Prostate gland (tissue), 2 donors: ENCODE measurements around the gene CDC73. TPM values are rescaled to one million over a fixed set of nuclear protein-coding genes. Genes with fewer than 3 reads are reported as not detected.
"Not testable (repeated sequence)": the region's sequence is repeated elsewhere in the genome, so short reads cannot be mapped to it uniquely, and the experiment has no call there.

Experiments
- DNase-seq: peaks from one replicate; pipeline ENCODE4 v3.0.0-alpha.2; 2019; ENCODE audit warnings: low spot score
- H3K27ac ChIP-seq, 2 donors: fragments of 200-600 bp; sonication (generic); 2 replicates each; pipeline ENCODE4 v1.5.1; 2017 to 2019
- H3K27me3 ChIP-seq: fragments of 200-600 bp; sonication (generic); replicated peaks from 2 replicates; pipeline ENCODE4 v1.5.1; 2019; ENCODE audit not compliant: insufficient read depth
- H3K36me3 ChIP-seq, 2 donors: fragments of 200-600 bp; sonication (generic); 1 replicate in 1 of 2; 2 replicates in 1 of 2; pipeline versions ENCODE4 v1.5.1 to v1.8.1; 2017 to 2019
- H3K4me1 ChIP-seq: fragments of 200-600 bp; sonication (generic); replicated peaks from 2 replicates; pipeline ENCODE4 v1.5.1; 2019
- H3K4me3 ChIP-seq, 2 donors: fragments of 200-600 bp; sonication (generic); 2 replicates each; pipeline ENCODE4 v1.5.1; 2017 to 2019
- H3K9me3 ChIP-seq: fragments of 200-600 bp; sonication (generic); 2 replicates; pipeline ENCODE4 v1.5.1; 2017
- POLR2A ChIP-seq: fragments of 450-650 bp; IDR thresholded peaks from one replicate; pipeline ENCODE4 v1.6.1; 2016; ENCODE audit warnings: antibody characterized with exemption, mild to moderate bottlenecking
- POLR2AphosphoS5 ChIP-seq: sonication (generic); formaldehyde crosslinking; IDR thresholded peaks from one replicate; pipeline ENCODE4 v1.6.1; 2017; ENCODE audit warnings: antibody characterized with exemption
- WGBS: methylation state at CpG from one replicate; pipeline ENCODE4 v1.1.5; 2018; 5-methylcytosine and 5-hydroxymethylcytosine counted together
- intact Hi-C: fragments of 100-400 bp; cut with DNase I; formaldehyde crosslinking; loops from one replicate; pipeline ENCODE4 v1.14.2; 2022
- total RNA-seq, 2 donors: library from RNA; depleted of rRNA; stranded (reverse); fragments of >200 nt; gene quantifications; one replicate each; pipeline ENCODE4 v1.1.0, GENCODE V29; 2016
- TF ChIP-seq, protein P1 (sequence below), 4 experiments: fragments of 200-600 bp in 2 of 4; fragments of 450-650 bp in 2 of 4; sonication (generic) in 2 of 4; IDR thresholded peaks; 1 replicate in 3 of 4; 2 replicates in 1 of 4; pipeline ENCODE4 v1.5.1; 2016 to 2019; ENCODE audit warnings: antibody characterized with exemption in 4 of 4, mild to moderate bottlenecking in 2 of 4, moderate library complexity in 2 of 4

The CDC73 gene
- total RNA-seq, 2 donors from 2014 or later: 36.2 to 48.0 TPM

DNA sequence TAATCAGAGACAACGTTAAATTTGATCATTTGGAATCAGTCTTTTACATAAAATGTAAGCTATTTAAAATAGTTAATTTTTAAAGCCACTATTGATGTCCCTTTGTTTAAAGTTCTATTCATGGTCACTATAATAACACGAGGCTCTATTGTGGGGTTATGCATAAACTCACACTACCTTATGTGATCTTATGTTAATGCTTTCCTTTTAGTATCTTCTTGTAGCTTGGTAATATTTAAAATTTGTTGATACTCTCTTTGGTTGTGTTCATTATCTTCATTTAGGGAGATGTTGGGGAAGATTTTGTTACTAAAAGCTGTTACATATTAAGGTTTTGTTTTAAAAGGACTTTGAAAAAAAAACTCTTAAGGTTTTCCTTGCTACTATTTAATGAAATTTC lies 63.4 kb downstream of the CDC73 start:
- WGBS: 30% methylated on average over 2 of the region's 2 CpGs
- DNase-seq: no peak
- TF ChIP-seq POLR2A (no peak), POLR2AphosphoS5 (no peak)
- TF ChIP-seq, protein P1, sequence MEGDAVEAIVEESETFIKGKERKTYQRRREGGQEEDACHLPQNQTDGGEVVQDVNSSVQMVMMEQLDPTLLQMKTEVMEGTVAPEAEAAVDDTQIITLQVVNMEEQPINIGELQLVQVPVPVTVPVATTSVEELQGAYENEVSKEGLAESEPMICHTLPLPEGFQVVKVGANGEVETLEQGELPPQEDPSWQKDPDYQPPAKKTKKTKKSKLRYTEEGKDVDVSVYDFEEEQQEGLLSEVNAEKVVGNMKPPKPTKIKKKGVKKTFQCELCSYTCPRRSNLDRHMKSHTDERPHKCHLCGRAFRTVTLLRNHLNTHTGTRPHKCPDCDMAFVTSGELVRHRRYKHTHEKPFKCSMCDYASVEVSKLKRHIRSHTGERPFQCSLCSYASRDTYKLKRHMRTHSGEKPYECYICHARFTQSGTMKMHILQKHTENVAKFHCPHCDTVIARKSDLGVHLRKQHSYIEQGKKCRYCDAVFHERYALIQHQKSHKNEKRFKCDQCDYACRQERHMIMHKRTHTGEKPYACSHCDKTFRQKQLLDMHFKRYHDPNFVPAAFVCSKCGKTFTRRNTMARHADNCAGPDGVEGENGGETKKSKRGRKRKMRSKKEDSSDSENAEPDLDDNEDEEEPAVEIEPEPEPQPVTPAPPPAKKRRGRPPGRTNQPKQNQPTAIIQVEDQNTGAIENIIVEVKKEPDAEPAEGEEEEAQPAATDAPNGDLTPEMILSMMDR (IDR thresholded peaks at IDR 0.05): no peak
- Histone ChIP-seq H3K27me3 (no peaks in the 10 kb centered on the region), H3K4me1 (peaks cover 2% of the 10 kb centered on the region), H3K36me3 (no peaks in the 10 kb centered on the region), H3K9me3 (no peaks in the 10 kb centered on the region), H3K4me3 (peak overlapping the region; percentile 14 to 25), H3K27ac (peak overlapping the region; percentile 23 to 62)
- intact Hi-C loops: loop anchor here (5.0 to 10.0 kb wide), 4 partner anchors 160 to 1110 kb away; no protein-coding TSS in a partner anchor

DNA sequence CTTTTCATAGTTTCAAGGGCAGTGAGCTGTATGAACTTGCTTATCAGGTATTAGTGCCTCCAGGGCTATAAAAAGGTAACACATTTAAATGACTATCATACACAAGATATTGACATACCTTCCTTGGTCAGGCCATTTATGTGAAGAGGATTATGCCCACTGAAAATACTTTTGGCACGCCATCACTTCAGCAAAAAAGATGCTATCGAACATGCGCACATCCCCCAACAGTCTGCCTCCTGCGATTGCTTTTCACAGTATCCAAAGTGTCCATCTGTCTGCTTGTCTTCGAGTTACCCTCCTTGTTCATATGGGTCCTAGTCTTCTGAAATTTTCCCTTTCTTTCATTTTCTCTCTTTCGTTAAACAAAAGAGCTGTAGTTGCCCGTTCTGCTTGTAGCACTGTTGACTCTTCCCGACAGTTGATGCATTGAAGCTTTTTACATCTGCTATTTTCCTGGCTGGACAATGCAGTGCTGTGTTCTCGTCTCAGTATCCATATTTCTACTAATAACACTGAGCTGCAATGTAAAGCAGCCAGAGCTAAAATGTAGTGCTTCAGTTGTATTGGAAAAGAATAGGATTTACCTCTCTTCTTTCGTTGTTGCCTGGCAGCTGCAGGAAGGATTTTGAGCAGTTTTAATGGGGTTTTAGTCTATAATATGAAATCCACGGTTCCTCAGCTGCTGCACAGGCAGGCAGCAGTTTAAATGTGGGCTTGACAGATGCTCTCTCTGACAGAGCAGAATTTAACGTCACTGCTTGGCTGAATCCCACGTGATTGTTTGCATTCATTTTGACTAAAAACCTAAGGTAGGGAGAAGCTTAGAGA lies 64.3 kb downstream of the CDC73 start, which contains the start of gene B3GALT2:
B3GALT2 (minus strand) TSS at position 713 of the 831 bp plus-strand sequence. CDS start 5,051 bp downstream, outside the sequence.
- intact Hi-C loops: loop anchor here (5.0 to 10.0 kb wide), 4 partner anchors 159 to 1109 kb away; no protein-coding TSS in a partner anchor
- DNase-seq: peak; percentile 7
- no peaks in the 10 kb centered on the region for H3K9me3 ChIP-seq
- H3K27me3 ChIP-seq: no peaks in the 10 kb centered on the region
- TF ChIP-seq POLR2AphosphoS5 (no peak), POLR2A (no peak)
- H3K36me3 ChIP-seq: no peaks in the 10 kb centered on the region
- WGBS: 12% methylated on average over 13 of the region's 13 CpGs
- H3K27ac ChIP-seq: peak within 1 kb of the TSS; percentile 23 to 62
- peaks cover 2% of the 10 kb centered on the region for H3K4me1 ChIP-seq
- H3K4me3 ChIP-seq: peak within 1 kb of the TSS; percentile 14 to 25

DNA sequence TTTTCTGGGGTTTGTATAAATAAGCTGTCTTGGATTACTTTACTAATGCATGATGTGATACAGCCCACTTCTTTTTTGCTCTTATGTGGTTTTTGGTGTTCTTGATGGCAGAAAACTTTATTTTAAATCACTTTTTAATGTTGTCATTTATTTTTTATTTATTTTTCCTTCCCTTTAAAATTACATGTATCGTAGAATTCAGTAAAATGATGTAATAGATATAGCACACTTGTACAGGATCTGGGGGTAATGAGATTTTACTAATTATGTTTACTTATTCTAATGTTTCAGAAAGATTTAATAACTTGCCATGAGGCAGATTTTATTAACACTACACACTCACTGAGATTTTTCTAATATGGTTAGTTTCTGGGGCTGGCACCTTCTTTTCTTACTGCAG lies 65.3 kb downstream of the CDC73 start:
- intact Hi-C loops: loop anchor here (5.0 to 10.0 kb wide), 4 partner anchors 158 to 1108 kb away; no protein-coding TSS in a partner anchor
- no peaks in the 10 kb centered on the region for H3K36me3 ChIP-seq
- WGBS: 50% methylated on average over 1 of the region's 1 CpG
- H3K27ac ChIP-seq: peak overlapping the region; percentile 23 to 55
- H3K9me3 ChIP-seq: no peaks in the 10 kb centered on the region
- H3K27me3 ChIP-seq: no peaks in the 10 kb centered on the region
- peaks cover 2% of the 10 kb centered on the region for H3K4me1 ChIP-seq
- H3K4me3 ChIP-seq: peak overlapping the region in 1 of 2 donors; percentile 25
- TF ChIP-seq, protein P1 (IDR thresholded peaks at IDR 0.05): no peak
- no peak for TF ChIP-seq POLR2A
- TF ChIP-seq POLR2AphosphoS5: no peak
- no peak for DNase-seq

DNA sequence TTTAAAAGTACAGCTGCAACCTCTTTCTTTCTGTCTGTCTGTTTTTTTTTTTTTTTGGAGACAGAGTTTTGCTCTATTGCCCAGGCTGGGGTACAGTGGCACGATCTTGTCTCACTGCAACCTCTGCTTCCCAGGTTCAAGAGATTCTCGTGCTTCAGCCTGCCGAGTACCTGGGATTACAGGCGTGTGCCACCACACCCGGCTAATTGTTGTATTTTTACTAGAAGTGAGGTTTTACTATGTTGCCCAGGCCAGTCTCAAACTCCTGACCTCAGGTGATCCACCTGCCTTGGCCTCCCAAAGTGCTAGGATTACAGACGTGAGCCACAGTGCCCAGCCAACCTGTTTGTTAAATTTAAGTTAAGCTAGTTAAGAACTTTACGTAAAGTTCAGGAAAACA lies 67.1 kb downstream of the CDC73 start:
- 70% methylated on average over 7 of the region's 7 CpGs for WGBS
- not testable (repeated sequence) for H3K36me3 ChIP-seq, H3K9me3 ChIP-seq, DNase-seq, H3K4me1 ChIP-seq, H3K4me3 ChIP-seq, H3K27me3 ChIP-seq
- peak overlapping the region; percentile 23 to 55 for H3K27ac ChIP-seq
- intact Hi-C loops: loop anchor here (5.0 to 10.0 kb wide), 4 partner anchors 156 to 1106 kb away; no protein-coding TSS in a partner anchor

DNA sequence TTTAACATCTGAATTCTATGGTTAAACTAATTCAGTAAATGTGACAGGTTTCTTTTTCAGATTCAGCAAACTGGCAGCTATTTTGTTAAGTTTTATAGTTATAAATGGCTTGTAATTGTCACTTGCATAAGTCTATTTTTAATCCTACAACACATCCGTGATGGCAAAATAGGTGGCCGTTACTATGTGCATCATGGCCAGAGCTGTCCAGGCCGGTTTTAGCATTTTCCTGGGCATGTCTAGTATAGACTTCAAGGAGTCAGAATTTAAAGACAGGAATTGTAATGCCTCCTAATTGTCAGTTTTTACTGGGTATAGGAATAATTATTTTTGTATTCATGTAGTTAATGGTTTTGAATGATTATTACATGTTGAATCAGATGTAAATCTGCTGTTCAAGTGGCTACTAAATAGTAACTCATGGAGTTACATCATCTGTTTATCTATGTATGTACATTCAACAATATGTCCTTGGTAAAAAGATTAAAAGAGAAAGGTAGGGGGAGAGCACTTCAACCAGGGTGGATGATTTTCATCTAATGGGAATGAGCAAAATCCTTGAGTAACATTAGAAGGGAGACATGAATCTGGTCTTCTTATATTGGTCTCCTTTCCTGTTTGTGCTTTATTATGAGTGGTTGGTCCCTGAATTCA lies 67.7 kb downstream of the CDC73 start:
- H3K36me3 ChIP-seq: no peaks in the 10 kb centered on the region
- WGBS: 71% methylated on average over 3 of the region's 3 CpGs
- TF ChIP-seq POLR2AphosphoS5: no peak
- TF ChIP-seq POLR2A: no peak
- TF ChIP-seq, protein P1 (IDR thresholded peaks at IDR 0.05): no peak
- no peak overlapping the region for H3K4me3 ChIP-seq
- DNase-seq: no peak
- no peaks in the 10 kb centered on the region for H3K27me3 ChIP-seq
- H3K4me1 ChIP-seq: peaks cover 2% of the 10 kb centered on the region
- H3K27ac ChIP-seq: peak overlapping the region in 1 of 2 donors; percentile 55
- intact Hi-C loops: loop anchor here (5.0 to 10.0 kb wide), 4 partner anchors 155 to 1105 kb away; no protein-coding TSS in a partner anchor
- no peaks in the 10 kb centered on the region for H3K9me3 ChIP-seq
